ENCODE results near the gene SOX13. TPM values are rescaled to one million over a fixed set of nuclear protein-coding genes. Genes with fewer than 3 reads are reported as not detected.

The SOX13 gene
- total RNA-seq, result 6.1 and 9.6 TPM in 2 replicates

DNA sequence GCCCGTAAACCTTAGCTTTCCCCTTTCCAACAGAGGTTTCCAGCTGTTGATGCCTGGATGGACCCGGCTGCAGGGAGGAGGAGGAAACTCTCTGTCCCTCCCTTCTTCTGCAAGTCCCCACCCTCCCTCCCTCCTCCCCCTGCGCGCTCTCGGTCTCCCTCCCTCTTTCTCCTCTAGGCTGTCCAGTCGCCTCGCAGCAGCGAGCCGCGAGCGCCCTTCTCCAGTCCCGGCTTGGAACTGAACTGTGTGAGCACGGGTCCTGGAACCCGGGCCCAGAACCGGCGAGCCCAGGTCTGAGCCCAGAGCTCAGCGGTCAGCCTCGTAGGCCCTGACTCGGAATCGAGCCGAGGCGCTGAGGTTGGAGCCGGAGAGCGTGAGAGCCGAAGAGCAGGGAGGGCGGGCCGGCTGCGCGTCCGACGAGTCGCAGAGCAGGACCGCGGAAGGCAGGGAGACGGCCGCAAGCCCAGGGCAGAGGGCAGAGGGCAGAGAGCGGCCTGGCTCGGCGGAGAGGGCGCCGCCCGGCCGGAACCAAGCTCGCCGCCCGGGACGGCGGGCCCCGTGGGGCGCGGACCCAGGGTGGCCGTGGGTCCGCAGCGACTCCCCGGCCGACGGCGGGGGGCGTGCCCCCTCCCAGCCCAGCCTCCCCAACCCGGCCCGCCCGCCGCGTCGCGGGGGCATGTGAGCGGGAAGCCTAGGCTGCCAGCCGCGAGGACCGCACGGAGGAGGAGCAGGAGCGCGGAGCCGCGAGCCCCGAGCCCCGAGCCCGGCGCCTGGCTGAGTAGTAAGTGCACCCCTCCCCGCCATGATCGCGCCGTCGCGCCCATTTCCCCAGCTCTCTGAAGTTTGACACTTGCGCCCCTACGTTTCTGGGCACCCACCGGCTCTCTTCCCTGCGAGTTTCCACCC, at the start of gene SOX13:
Gene SOX13 (plus strand): TSS at position 185 of the 906 bp plus-strand sequence. CDS start 39,801 bp downstream, outside the sequence.

GRCh38 chr1:204151552-204152309, 78.8 kb downstream of the SOX13 start, which contains the start of gene ETNK2:
Gene ETNK2 (minus strand): TSS chr1:204152044. CDS start chr1:204151852, 192 bp downstream.

GRCh38 chr1:204166219-204166618, 93.3 kb downstream of the SOX13 start, which contains the start of gene REN:
Gene REN (minus strand): TSS chr1:204166337. CDS start chr1:204166293, 44 bp downstream.

Other genes starting within 250 kb of the SOX13 start
- 67.2 and 113 TPM in 2 replicates for gene SNRPE, start 211.5 kb upstream of the SOX13 start, total RNA-seq
- 5.8 and 22.0 TPM in 2 replicates for gene ETNK2, start 78.9 kb downstream of the SOX13 start, total RNA-seq
- gene REN, start 93.2 kb downstream of the SOX13 start, total RNA-seq, result not detected in 2 replicates
- not detected in 2 replicates for gene KISS1, start 123.4 kb downstream of the SOX13 start, total RNA-seq
- not detected in 2 replicates for gene GOLT1A, start 140.9 kb downstream of the SOX13 start, total RNA-seq